GM21515 (cell line): ENCODE measurements around the gene RABGAP1.

Source experiments
- ATAC-seq: cut with Tn5 transposase; IDR thresholded peaks from one replicate; pipeline ENCODE4 v1.9.1; 2021; ENCODE audit not compliant: unreplicated experiment

Gene RABGAP1

GRCh38 chr9:123107639-123108285 lies 166.9 kb downstream of the RABGAP1 start:
- no peak for ATAC-seq

- no peak for ATAC-seq
Observed at GRCh38 chr9:123108976-123109375, 168.2 kb downstream of the RABGAP1 start.

GRCh38 chr9:123109540-123110279 lies 168.9 kb downstream of the RABGAP1 start:
- no peak for ATAC-seq

GRCh38 chr9:123111427-123112014 lies 170.7 kb downstream of the RABGAP1 start:
- ATAC-seq, result no peak

- no peak for ATAC-seq
Observed at GRCh38 chr9:123112015-123112975, 171.5 kb downstream of the RABGAP1 start.

- no peak for ATAC-seq
Observed at GRCh38 chr9:123113185-123113584, 172.4 kb downstream of the RABGAP1 start.

- ATAC-seq, result no peak
Observed at GRCh38 chr9:123115146-123115913, 174.5 kb downstream of the RABGAP1 start.

- no peak for ATAC-seq
Observed at GRCh38 chr9:123116036-123116435, 175.2 kb downstream of the RABGAP1 start.

- ATAC-seq, result no peak
Observed at GRCh38 chr9:123119566-123119965, 178.7 kb downstream of the RABGAP1 start.

- ATAC-seq, result no peak
Observed at GRCh38 chr9:123120131-123120530, 179.3 kb downstream of the RABGAP1 start.

- no peak for ATAC-seq
Observed at GRCh38 chr9:123120953-123121352, 180.1 kb downstream of the RABGAP1 start.

GRCh38 chr9:123121457-123121856 lies 180.6 kb downstream of the RABGAP1 start:
- ATAC-seq, result no peak

GRCh38 chr9:123127512-123128075 lies 186.8 kb downstream of the RABGAP1 start:
- ATAC-seq, result no peak

GRCh38 chr9:123128591-123128990 lies 187.8 kb downstream of the RABGAP1 start:
- ATAC-seq, result no peak

GRCh38 chr9:123129423-123129822 lies 188.6 kb downstream of the RABGAP1 start:
- no peak for ATAC-seq

- no peak for ATAC-seq
Observed at GRCh38 chr9:123131258-123131657, 190.4 kb downstream of the RABGAP1 start.

GRCh38 chr9:123131993-123132392 lies 191.2 kb downstream of the RABGAP1 start:
- no peak for ATAC-seq

GRCh38 chr9:123132696-123133095 lies 191.9 kb downstream of the RABGAP1 start:
- no peak for ATAC-seq

GRCh38 chr9:123135430-123135829 lies 194.6 kb downstream of the RABGAP1 start:
- no peak for ATAC-seq

- no peak for ATAC-seq
Observed at GRCh38 chr9:123138163-123138562, 197.3 kb downstream of the RABGAP1 start.
